Trophoblast cell (in vitro differentiated cells and primary cell): ENCODE data around the gene MUC5B.

ENCODE experiments used
- DNase-seq, 2 donors: peaks; one replicate each; pipeline ENCODE4 v3.0.0-alpha.2; 2016
- H2AFZ ChIP-seq: 2 replicates; pipeline ENCODE4 v1.6.1; 2013; ENCODE audit warnings: low read length, moderate library complexity, mild to moderate bottlenecking; ENCODE audit not compliant: insufficient read depth, poor library complexity
- H2AK5ac ChIP-seq: 2 replicates; pipeline ENCODE4 v1.6.1; 2013; ENCODE audit warnings: mild to moderate bottlenecking, low read length
- H2BK120ac ChIP-seq: 2 replicates; pipeline ENCODE4 v1.6.1; 2013; ENCODE audit warnings: low read length, mild to moderate bottlenecking, moderate library complexity; ENCODE audit not compliant: insufficient read depth, poor library complexity
- H2BK12ac ChIP-seq: 2 replicates; pipeline ENCODE4 v1.6.1; 2013; ENCODE audit warnings: mild to moderate bottlenecking, low read length, moderate library complexity
- H2BK5ac ChIP-seq: 2 replicates; pipeline ENCODE4 v1.6.1; 2013; ENCODE audit warnings: low read length, low read depth, moderate library complexity, mild to moderate bottlenecking; ENCODE audit not compliant: poor library complexity
- H3K14ac ChIP-seq: 2 replicates; pipeline ENCODE4 v1.6.1; 2013; ENCODE audit warnings: mild to moderate bottlenecking, low read length
- H3K18ac ChIP-seq: 2 replicates; pipeline ENCODE4 v1.6.1; 2013; ENCODE audit warnings: mild to moderate bottlenecking, low read length
- H3K23ac ChIP-seq: 2 replicates; pipeline ENCODE4 v1.6.1; 2013; ENCODE audit warnings: low read length
- H3K27ac ChIP-seq: 2 replicates; pipeline ENCODE4 v1.5.1; 2013; ENCODE audit warnings: low read depth, mild to moderate bottlenecking, inconsistent platforms, low read length, moderate library complexity
- H3K27me3 ChIP-seq: 2 replicates; pipeline ENCODE4 v1.6.1; 2013; ENCODE audit warnings: inconsistent platforms, mild to moderate bottlenecking, low read length, moderate library complexity; ENCODE audit not compliant: insufficient read depth
- H3K36me3 ChIP-seq, 2 experiments: 1 replicate in 1 of 2; 2 replicates in 1 of 2; pipeline ENCODE4 v1.6.1; 2013; ENCODE audit warnings: low read length in 2 of 2, mild to moderate bottlenecking in 2 of 2, moderate library complexity in 1 of 2; ENCODE audit not compliant: insufficient read depth in 2 of 2, control insufficient read depth in 1 of 2
- H3K4ac ChIP-seq: 2 replicates; pipeline ENCODE4 v1.6.1; 2013; ENCODE audit warnings: low read depth, mild to moderate bottlenecking, low read length, moderate library complexity
- H3K4me1 ChIP-seq, 2 experiments: 1 replicate in 1 of 2; 2 replicates in 1 of 2; pipeline ENCODE4 v1.6.1; 2013; ENCODE audit warnings: low read length in 2 of 2, mild to moderate bottlenecking in 2 of 2, moderate library complexity in 1 of 2; ENCODE audit not compliant: insufficient read depth in 2 of 2, control insufficient read depth in 1 of 2
- H3K4me2 ChIP-seq: 2 replicates; pipeline ENCODE4 v1.6.1; 2013; ENCODE audit warnings: inconsistent platforms, mild to moderate bottlenecking, low read length, moderate library complexity
- H3K4me3 ChIP-seq: 2 replicates; pipeline ENCODE4 v1.5.1; 2013; ENCODE audit warnings: mild to moderate bottlenecking, low read depth, low read length, inconsistent platforms
- H3K79me1 ChIP-seq: one replicate; pipeline ENCODE4 v1.6.1; 2013; ENCODE audit warnings: low read length
- H3K79me2 ChIP-seq: 2 replicates; pipeline ENCODE4 v1.6.1; 2013; ENCODE audit warnings: low read length, mild to moderate bottlenecking; ENCODE audit not compliant: control insufficient read depth, insufficient read depth, poor library complexity
- H3K9ac ChIP-seq: 2 replicates; pipeline ENCODE4 v1.6.1; 2013; ENCODE audit warnings: mild to moderate bottlenecking, low read length
- H3K9me3 ChIP-seq: 2 replicates; pipeline ENCODE4 v1.6.1; 2013; ENCODE audit warnings: low read depth, mild to moderate bottlenecking, control low read depth, inconsistent platforms, low read length; ENCODE audit not compliant: insufficient read depth
- H4K12ac ChIP-seq: 2 replicates; pipeline ENCODE4 v1.6.1; 2013; ENCODE audit warnings: low read depth, mild to moderate bottlenecking, low read length, moderate library complexity
- H4K8ac ChIP-seq: 2 replicates; pipeline ENCODE4 v1.6.1; 2013; ENCODE audit warnings: low read depth, mild to moderate bottlenecking, low read length, moderate library complexity
- H4K91ac ChIP-seq: one replicate; pipeline ENCODE4 v1.6.1; 2013; ENCODE audit warnings: low read depth, mild to moderate bottlenecking, low read length, moderate library complexity
- WGBS: extraction: QIAGEN DNeasy Blood & Tissue Kit; methylation state at CpG from one replicate; pipeline ENCODE4 v1.1.7; 2013; ENCODE audit warnings: missing lambda C conversion rate; ENCODE audit not compliant: insufficient read length, insufficient coverage; ENCODE audit errors: extremely low coverage; 5-methylcytosine and 5-hydroxymethylcytosine counted together

The MUC5B gene

GRCh38 chr11:1202154-1202775, 20.6 kb upstream of the MUC5B start:
- Histone ChIP-seq H3K79me1 (no peaks in the 10 kb centered on the region), H3K79me2 (no peaks in the 10 kb centered on the region), H3K14ac (no peak overlapping the region), H3K9ac (no peak overlapping the region), H2AK5ac (no peak overlapping the region), H2BK12ac (no peak overlapping the region), H3K27me3 (no peaks in the 10 kb centered on the region), H2BK5ac (no peak overlapping the region), H3K4me3 (no peak overlapping the region), H4K8ac (no peak overlapping the region), H3K18ac (no peak overlapping the region), H4K12ac (no peak overlapping the region), H3K4ac (no peak overlapping the region), H3K27ac (no peak overlapping the region), H3K4me2 (no peak overlapping the region), H3K9me3 (no peaks in the 10 kb centered on the region), H4K91ac (no peak overlapping the region), H3K4me1 (no peaks in the 10 kb centered on the region), H2AFZ (no peak overlapping the region), H3K36me3 (no peaks in the 10 kb centered on the region), H3K23ac (no peak overlapping the region), H2BK120ac (no peak overlapping the region)
- DNase-seq = no peak
- WGBS = no CpG with 5 or more reads among the region's 18 CpGs

DNA sequence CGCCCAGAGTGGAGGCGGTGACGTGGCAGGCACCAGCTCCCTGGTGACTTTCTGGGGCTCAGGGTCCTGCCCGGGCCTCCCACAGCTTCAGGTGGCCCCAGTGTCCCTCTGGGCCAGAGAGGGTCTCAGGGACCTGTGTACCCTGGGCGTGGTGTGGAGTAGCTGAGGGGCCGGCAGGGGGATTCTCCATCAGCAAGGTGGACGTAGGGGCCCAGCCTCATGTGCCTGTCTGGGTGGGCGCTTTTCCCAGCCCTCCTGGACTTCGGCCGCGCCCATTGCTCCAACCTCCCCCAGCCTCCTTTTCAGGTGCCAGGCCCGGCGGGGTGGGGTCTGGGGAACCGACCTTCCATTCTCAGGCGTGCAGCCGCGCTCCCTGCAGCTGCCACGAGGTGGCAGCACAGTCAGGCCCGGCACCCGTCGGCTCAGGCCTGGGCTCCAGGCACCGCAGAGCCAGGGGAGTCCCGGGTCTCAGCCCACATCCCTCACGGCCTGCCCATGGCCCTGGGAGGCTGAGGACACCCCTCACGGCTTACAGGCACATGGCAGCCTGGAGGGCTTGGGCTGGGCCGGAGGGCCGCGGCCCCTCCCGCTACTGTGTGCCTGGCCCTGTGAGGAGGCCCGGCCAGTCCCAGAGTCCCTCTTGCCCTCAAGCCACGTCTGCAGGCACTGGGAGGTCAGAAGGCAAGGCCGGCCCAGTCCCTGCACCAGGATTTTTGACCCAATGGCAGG, 19.9 kb upstream of the MUC5B start:
- H2BK12ac ChIP-seq = no peak overlapping the region
- H3K36me3 ChIP-seq = no peaks in the 10 kb centered on the region
- WGBS = no CpG with 5 or more reads among the region's 32 CpGs
- no peak overlapping the region for H2BK120ac ChIP-seq
- no peaks in the 10 kb centered on the region for H3K27me3 ChIP-seq
- H4K8ac ChIP-seq = no peak overlapping the region
- H3K23ac ChIP-seq = no peak overlapping the region
- no peak overlapping the region for H3K9ac ChIP-seq
- H4K91ac ChIP-seq = no peak overlapping the region
- peaks cover 2% of the 10 kb centered on the region for H3K9me3 ChIP-seq
- H2AK5ac ChIP-seq = no peak overlapping the region
- H3K4ac ChIP-seq = no peak overlapping the region
- DNase-seq = peak; percentile 54 to 79
- H3K14ac ChIP-seq = no peak overlapping the region
- H2BK5ac ChIP-seq = no peak overlapping the region
- H3K18ac ChIP-seq = no peak overlapping the region
- no peaks in the 10 kb centered on the region for H3K79me2 ChIP-seq
- H3K4me2 ChIP-seq = no peak overlapping the region
- H3K27ac ChIP-seq = no peak overlapping the region
- H3K79me1 ChIP-seq = no peaks in the 10 kb centered on the region
- H3K4me3 ChIP-seq = no peak overlapping the region
- no peak overlapping the region for H4K12ac ChIP-seq
- no peaks in the 10 kb centered on the region for H3K4me1 ChIP-seq
- no peak overlapping the region for H2AFZ ChIP-seq

DNA sequence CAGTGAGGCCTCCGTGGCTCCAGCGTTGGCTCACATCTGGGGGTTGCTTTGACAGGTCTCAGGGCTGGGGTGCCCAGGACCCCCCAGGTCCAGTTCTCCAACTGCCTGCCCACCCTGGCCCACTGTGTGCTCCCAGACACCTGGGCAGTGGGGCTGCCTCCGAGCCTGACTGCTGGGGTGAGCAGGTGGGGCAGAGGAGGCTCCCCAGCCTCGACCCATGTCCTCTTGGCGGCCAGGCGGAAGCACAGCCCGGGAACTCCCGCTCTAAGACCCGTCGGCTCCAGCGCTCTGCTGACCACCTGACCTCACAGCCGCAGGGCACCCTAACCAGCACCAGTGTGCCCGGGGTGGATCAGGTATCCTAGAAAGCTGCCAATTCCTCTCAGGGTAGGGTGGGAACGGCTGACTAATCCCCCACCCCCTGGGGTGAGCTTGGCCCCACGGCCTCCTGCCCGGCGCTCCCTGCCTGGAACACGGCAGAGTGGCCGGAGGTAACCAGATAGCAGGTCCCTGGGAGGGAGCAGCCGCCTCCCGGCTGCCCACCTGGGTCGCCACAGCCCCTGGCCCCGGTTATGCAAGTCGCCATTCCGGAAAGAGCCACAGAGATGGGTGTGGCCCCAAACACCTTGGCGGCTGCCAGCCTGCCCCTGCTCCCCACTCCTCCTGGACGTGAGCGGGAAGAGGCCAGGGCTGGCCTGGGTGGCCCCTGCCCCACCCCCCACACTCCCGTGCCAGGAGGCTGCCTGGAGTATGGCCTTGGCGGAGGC, 19.2 kb upstream of the MUC5B start:
- H3K9me3 ChIP-seq = peaks cover 9% of the 10 kb centered on the region
- no peak overlapping the region for H3K23ac ChIP-seq
- H2AFZ ChIP-seq = no peak overlapping the region
- H3K4me1 ChIP-seq = no peaks in the 10 kb centered on the region
- no peak overlapping the region for H3K9ac ChIP-seq
- no peak overlapping the region for H2BK12ac ChIP-seq
- no peaks in the 10 kb centered on the region for H3K79me2 ChIP-seq
- H3K4me2 ChIP-seq = no peak overlapping the region
- WGBS = no CpG with 5 or more reads among the region's 30 CpGs
- H3K4ac ChIP-seq = no peak overlapping the region
- DNase-seq = no peak
- no peak overlapping the region for H2BK120ac ChIP-seq
- no peak overlapping the region for H2BK5ac ChIP-seq
- no peak overlapping the region for H4K91ac ChIP-seq
- H4K12ac ChIP-seq = no peak overlapping the region
- H3K14ac ChIP-seq = no peak overlapping the region
- H3K27me3 ChIP-seq = no peaks in the 10 kb centered on the region
- H4K8ac ChIP-seq = no peak overlapping the region
- H3K4me3 ChIP-seq = no peak overlapping the region
- H3K18ac ChIP-seq = no peak overlapping the region
- no peaks in the 10 kb centered on the region for H3K79me1 ChIP-seq
- H3K36me3 ChIP-seq = no peaks in the 10 kb centered on the region
- H3K27ac ChIP-seq = no peak overlapping the region
- H2AK5ac ChIP-seq = no peak overlapping the region

DNA sequence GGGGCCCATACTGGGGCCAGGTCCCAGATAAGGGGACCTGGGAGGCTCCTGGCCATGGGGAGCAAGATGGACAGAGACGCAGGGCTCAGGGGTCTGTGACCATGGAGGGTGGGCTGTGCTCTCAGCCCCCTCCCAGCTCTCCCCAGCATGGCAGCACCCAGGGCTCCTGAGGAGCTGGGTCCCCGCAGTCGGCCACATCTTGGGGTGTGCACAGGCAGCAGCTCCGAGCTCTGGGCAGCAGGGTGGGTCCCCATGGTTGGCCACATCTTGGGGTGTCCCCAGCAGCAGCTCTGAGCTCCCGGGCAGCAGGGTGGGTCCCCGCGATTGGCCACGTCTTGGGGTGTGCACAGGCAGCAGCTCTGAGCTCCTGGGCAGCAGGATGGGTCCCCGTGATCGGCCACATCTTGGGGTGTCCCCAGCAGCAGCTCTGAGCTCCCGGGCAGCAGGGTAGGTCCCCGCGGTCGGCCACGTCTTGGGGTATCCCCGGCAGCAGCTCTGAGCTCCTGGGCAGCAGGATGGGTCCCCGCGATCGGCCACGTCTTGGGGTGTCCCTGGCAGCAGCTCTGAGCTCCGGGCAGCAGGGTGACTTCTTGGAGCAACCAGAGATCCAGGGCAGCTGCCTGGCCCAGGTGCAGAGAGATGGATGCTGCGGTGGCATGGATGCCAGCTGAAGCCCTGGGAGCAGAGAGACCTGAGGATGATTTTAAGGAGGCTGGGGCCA, 18.3 kb upstream of the MUC5B start:
- Histone ChIP-seq H3K27me3 (no peaks in the 10 kb centered on the region), H3K27ac (no peak overlapping the region), H3K4me2 (no peak overlapping the region), H2BK5ac (no peak overlapping the region), H4K8ac (no peak overlapping the region), H3K9me3 (peaks cover 17% of the 10 kb centered on the region), H3K9ac (no peak overlapping the region), H2AK5ac (no peak overlapping the region), H3K79me2 (no peaks in the 10 kb centered on the region), H3K4me1 (no peaks in the 10 kb centered on the region), H2AFZ (no peak overlapping the region), H4K12ac (no peak overlapping the region), H3K18ac (no peak overlapping the region), H3K14ac (no peak overlapping the region), H3K36me3 (no peaks in the 10 kb centered on the region), H2BK120ac (no peak overlapping the region), H3K4ac (no peak overlapping the region), H3K23ac (no peak overlapping the region), H2BK12ac (no peak overlapping the region), H4K91ac (no peak overlapping the region), H3K79me1 (no peaks in the 10 kb centered on the region), H3K4me3 (no peak overlapping the region)
- WGBS = no CpG with 5 or more reads among the region's 22 CpGs
- no peak for DNase-seq
